B cell (primary cell): ENCODE results near the gene CCDC146. TPM values are rescaled to one million over a fixed set of nuclear protein-coding genes. Genes with fewer than 3 reads are reported as not detected.

Experiments
- ATAC-seq: fragments of 200-7000 bp; cut with Tn5 transposase; one replicate; pipeline ENCODE4 v1.10.0; 2021; ENCODE audit warnings: low read depth, mild to moderate bottlenecking, moderate number of reproducible peaks, moderate library complexity
- CTCF ChIA-PET: fragments of 350-600 bp; sonication (Branson Sonifier 250); formaldehyde crosslinking; loops from one replicate; lab custom pipeline; 2021; ENCODE audit warnings: antibody characterized with exemption, inconsistent platforms; lab: Charles Lee
- POLR2A ChIA-PET: fragments of 350-600 bp; sonication (Branson Sonifier 250); formaldehyde crosslinking; loops from one replicate; lab custom pipeline; 2021; ENCODE audit warnings: antibody characterized with exemption; lab: Charles Lee
- DNase-seq: peaks from one replicate; pipeline ENCODE4 v3.0.0; 2013
- H2AFZ ChIP-seq: 2 replicates; pipeline ENCODE4 v1.6.1; 2012; ENCODE audit warnings: mild to moderate bottlenecking, low read depth, low read length; ENCODE audit not compliant: insufficient read depth, poor library complexity, severe bottlenecking
- H3K27ac ChIP-seq, 2 donors: 1 replicate in 1 of 2; 2 replicates in 1 of 2; pipeline ENCODE4 v1.5.1; 2012 to 2013; ENCODE audit warnings: low read length in 2 of 2, mild to moderate bottlenecking in 2 of 2, moderate library complexity in 1 of 2
- H3K27me3 ChIP-seq, 4 experiments: fragments of 200-600 bp in 1 of 4; sonication (generic) in 1 of 4; replicated peaks in 1 of 4; 1 replicate in 2 of 4; 2 replicates in 2 of 4; pipeline versions ENCODE4 v1.6.1 to v1.7.0; 2013 to 2016; ENCODE audit warnings: low read length in 3 of 4, mild to moderate bottlenecking in 2 of 4, mixed read lengths in 1 of 4, moderate library complexity in 1 of 4; ENCODE audit not compliant: insufficient read depth in 4 of 4, control insufficient read depth in 3 of 4; ENCODE audit errors: control extremely low read depth in 1 of 4
- H3K36me3 ChIP-seq, 2 experiments: replicated peaks in 1 of 2; 1 replicate in 1 of 2; 2 replicates in 1 of 2; pipeline versions ENCODE4 v1.6.1 to v1.7.1; 2013; ENCODE audit warnings: low read length in 1 of 2; ENCODE audit not compliant: insufficient read depth in 2 of 2, control insufficient read depth in 1 of 2; ENCODE audit errors: control extremely low read depth in 1 of 2, extremely low read depth in 1 of 2
- H3K4me1 ChIP-seq, 2 donors: fragments of 200-600 bp in 1 of 2; sonication (generic) in 1 of 2; 1 replicate in 1 of 2; 2 replicates in 1 of 2; pipeline versions ENCODE4 v1.5.1 to v1.6.1; 2013 to 2017; ENCODE audit warnings: low read length in 2 of 2; ENCODE audit not compliant: control insufficient read depth in 2 of 2, insufficient read depth in 2 of 2
- H3K4me2 ChIP-seq: replicated peaks from 2 replicates; pipeline ENCODE3; 2012; ENCODE audit warnings: mild to moderate bottlenecking, low read depth, low read length; ENCODE audit not compliant: poor library complexity, severe bottlenecking
- H3K4me3 ChIP-seq, 5 experiments: fragments of 200-600 bp in 1 of 5; sonication (generic) in 1 of 5; 1 replicate in 3 of 5; 2 replicates in 2 of 5; pipeline versions ENCODE4 v1.5.1 to v1.7.0; 2011 to 2016; ENCODE audit warnings: low read length in 4 of 5, mild to moderate bottlenecking in 4 of 5, low read depth in 2 of 5, control low read depth in 1 of 5, moderate library complexity in 1 of 5; ENCODE audit not compliant: insufficient read depth in 1 of 5; ENCODE audit errors: control extremely low read depth in 1 of 5, extremely low read depth in 1 of 5
- H3K79me2 ChIP-seq: fragments of 200-600 bp; sonication (generic); one replicate; pipeline ENCODE4 v1.6.0; 2016; ENCODE audit warnings: low read length; ENCODE audit not compliant: control insufficient read depth, insufficient read depth
- H3K9ac ChIP-seq: fragments of 200-600 bp; sonication (generic); 2 replicates; pipeline ENCODE4 v1.6.1; 2017; ENCODE audit warnings: mild to moderate bottlenecking, low read length, moderate library complexity
- H3K9me3 ChIP-seq, 3 donors: one replicate each; pipeline versions ENCODE4 v1.6.1 to v1.7.1; 2013; ENCODE audit warnings: low read length in 2 of 3; ENCODE audit not compliant: control insufficient read depth in 2 of 3, insufficient read depth in 1 of 3; ENCODE audit errors: control extremely low read depth in 1 of 3
- H4K20me1 ChIP-seq: 2 replicates; pipeline ENCODE4 v1.6.0; 2012; ENCODE audit warnings: mild to moderate bottlenecking, low read length; ENCODE audit not compliant: insufficient read depth, control insufficient read depth, poor library complexity, severe bottlenecking
- H3K27ac Mint-ChIP-seq: one replicate; pipeline ENCODE4 v1.8.0; 2021; ENCODE audit warnings: mixed read lengths
- H3K27me3 Mint-ChIP-seq: one replicate; pipeline ENCODE4 v1.8.0; 2021; ENCODE audit warnings: mixed read lengths
- H3K4me1 Mint-ChIP-seq: one replicate; pipeline ENCODE4 v1.8.0; 2021; ENCODE audit warnings: mixed read lengths
- H3K4me3 Mint-ChIP-seq: one replicate; pipeline ENCODE4 v1.8.0; 2021; ENCODE audit warnings: mixed read lengths
- H3K9me3 Mint-ChIP-seq: one replicate; pipeline ENCODE4 v1.8.0; 2022; ENCODE audit warnings: mixed read lengths; ENCODE audit not compliant: insufficient read depth
- CTCF ChIP-seq: fragments of 200-600 bp; IDR thresholded peaks from one replicate; pipeline ENCODE4 v1.8.0; 2022; ENCODE audit warnings: antibody characterized with exemption, mild to moderate bottlenecking
- EZH2 ChIP-seq: IDR thresholded peaks from 2 replicates; pipeline ENCODE4 v1.6.1; 2012; ENCODE audit warnings: borderline replicate concordance, low read depth, mild to moderate bottlenecking, moderate library complexity, low read length; ENCODE audit not compliant: insufficient read depth, poor library complexity, severe bottlenecking
- WGBS: methylation state at CpG from one replicate; pipeline ENCODE4 v1.1.5; 2013; ENCODE audit warnings: missing lambda C conversion rate; ENCODE audit not compliant: insufficient coverage; 5-methylcytosine and 5-hydroxymethylcytosine counted together
- intact Hi-C: fragments of 100-400 bp; cut with micrococcal nuclease; formaldehyde crosslinking; loops from one replicate; pipeline ENCODE4 v1.10.0; 2022
- polyA plus RNA-seq: library from polyadenylated mRNA; depleted of rRNA; stranded (reverse); fragments of >200 nt; gene quantifications from 2 replicates; pipeline ENCODE4 v1.2.3, GENCODE V29; 2012
- total RNA-seq, 2 donors: library from RNA; stranded (reverse); fragments of 120-200 nt in 1 of 2; gene quantifications; 1 replicate in 1 of 2; 2 replicates in 1 of 2; pipeline versions ENCODE4 v1.2.3 to v1.2.4, GENCODE V29; 2013 to 2022

The CCDC146 gene
- total and polyA plus RNA-seq, 2 donors (not counting 1 experiment from before 2014, with no cell fraction given) = 5.6 to 8.5 TPM

DNA sequence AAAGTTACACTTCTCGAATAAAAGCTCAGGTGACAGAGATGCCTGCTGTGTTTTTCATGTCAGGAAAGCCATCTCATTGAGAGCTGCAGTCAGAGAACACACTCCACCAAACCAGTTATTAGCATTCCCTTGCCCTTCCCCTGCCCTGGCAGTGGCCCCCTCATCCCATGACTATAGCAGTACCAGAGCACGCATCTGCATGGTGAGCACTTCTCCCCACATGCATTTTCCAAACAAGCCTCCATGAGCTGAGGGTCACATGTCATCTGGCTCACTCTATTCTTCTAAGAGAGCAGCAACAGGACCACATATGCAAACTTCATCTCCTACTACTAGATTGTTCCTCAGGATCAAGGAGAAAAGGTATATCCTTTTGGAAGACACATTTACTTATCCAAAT lies 119.7 kb downstream of the CCDC146 start:
- H3K27me3 Mint-ChIP-seq = no peaks in the 10 kb centered on the region
- DNase-seq = no peak
- intact Hi-C loops = no loop called here
- Histone ChIP-seq H4K20me1 (no peaks in the 10 kb centered on the region), H3K36me3 (no peaks in the 10 kb centered on the region), H3K9ac (no peak overlapping the region), H3K27me3 (no peaks in the 10 kb centered on the region), H3K27ac (no peak overlapping the region), H3K4me2 (no peak overlapping the region), H2AFZ (no peak overlapping the region), H3K9me3 (no peaks in the 10 kb centered on the region), H3K4me3 (no peak overlapping the region), H3K4me1 (peaks cover 9 to 12% of the 10 kb centered on the region in 2 donors), H3K79me2 (no peaks in the 10 kb centered on the region)
- H3K4me1 Mint-ChIP-seq = peaks cover 11% of the 10 kb centered on the region
- no peak for TF ChIP-seq EZH2
- no peak for TF ChIP-seq CTCF
- CTCF ChIA-PET = no interaction called here
- no peak overlapping the region for H3K27ac Mint-ChIP-seq
- no peak for ATAC-seq
- POLR2A ChIA-PET = no interaction called here
- H3K9me3 Mint-ChIP-seq = no peaks in the 10 kb centered on the region
- H3K4me3 Mint-ChIP-seq = no peak overlapping the region
- WGBS = 100% methylated on average over 2 of the region's 2 CpGs

- ChIA-PET CTCF (interaction anchor here (1.6 to 6.8 kb wide), 2 partner anchors 91 to 120 kb away, joined by 6 to 123 read pairs; partner anchors contain the start of gene CCDC146), POLR2A (no interaction called here)
- Mint-ChIP-seq H3K4me3 (no peak overlapping the region), H3K4me1 (peaks cover 11% of the 10 kb centered on the region), H3K27me3 (no peaks in the 10 kb centered on the region), H3K9me3 (no peaks in the 10 kb centered on the region), H3K27ac (no peak overlapping the region)
- H2AFZ ChIP-seq = no peak overlapping the region
- no peaks in the 10 kb centered on the region for H3K9me3 ChIP-seq
- peaks cover 9 to 12% of the 10 kb centered on the region in 2 donors for H3K4me1 ChIP-seq
- H4K20me1 ChIP-seq = no peaks in the 10 kb centered on the region
- H3K27me3 ChIP-seq = no peaks in the 10 kb centered on the region
- no peak overlapping the region for H3K4me2 ChIP-seq
- no peak overlapping the region for H3K9ac ChIP-seq
- no peak overlapping the region for H3K4me3 ChIP-seq
- 78% methylated on average over 1 of the region's 2 CpGs for WGBS
- no peaks in the 10 kb centered on the region for H3K79me2 ChIP-seq
- no peaks in the 10 kb centered on the region for H3K36me3 ChIP-seq
- no peak for ATAC-seq
- no peak overlapping the region for H3K27ac ChIP-seq
- no peak for TF ChIP-seq CTCF
- no peak for TF ChIP-seq EZH2
- DNase-seq = no peak
- intact Hi-C loops = no loop called here
Observed at GRCh38 chr7:77242554-77242953, 120.1 kb downstream of the CCDC146 start.
